Mesenchymal stem cell (in vitro differentiated cells and primary cell): ENCODE results near the gene SLC24A3.

Experiments
- DNase-seq: peaks from one replicate; pipeline ENCODE4 v3.0.0-alpha.2; 2013
- H2AFZ ChIP-seq: one replicate; pipeline ENCODE4 v1.6.1; 2013; ENCODE audit warnings: low read depth, mild to moderate bottlenecking, control low read depth, inconsistent platforms, low read length, moderate library complexity
- H2AK5ac ChIP-seq: 2 replicates; pipeline ENCODE4 v1.6.1; 2013; ENCODE audit warnings: low read length, moderate library complexity, mild to moderate bottlenecking, inconsistent platforms; ENCODE audit not compliant: severe bottlenecking
- H2BK120ac ChIP-seq: one replicate; pipeline ENCODE4 v1.6.1; 2013; ENCODE audit warnings: low read depth, mild to moderate bottlenecking, inconsistent platforms, low read length, moderate library complexity
- H2BK12ac ChIP-seq, 2 experiments: one replicate each; pipeline ENCODE4 v1.6.1; 2013; ENCODE audit warnings: inconsistent platforms in 2 of 2, low read length in 2 of 2, mild to moderate bottlenecking in 2 of 2, moderate library complexity in 2 of 2, control low read depth in 1 of 2
- H2BK15ac ChIP-seq: one replicate; pipeline ENCODE4 v1.6.1; 2013; ENCODE audit warnings: mild to moderate bottlenecking, low read depth, inconsistent platforms; ENCODE audit not compliant: poor library complexity, severe bottlenecking
- H2BK5ac ChIP-seq: 2 replicates; pipeline ENCODE4 v1.6.1; 2013; ENCODE audit warnings: low read depth, mild to moderate bottlenecking, low read length, control low read depth, inconsistent platforms; ENCODE audit not compliant: poor library complexity, severe bottlenecking
- H3K14ac ChIP-seq, 2 experiments: one replicate each; pipeline ENCODE4 v1.6.1; 2013; ENCODE audit warnings: inconsistent platforms in 2 of 2, low read length in 2 of 2, control low read depth in 1 of 2, mild to moderate bottlenecking in 1 of 2, moderate library complexity in 1 of 2
- H3K18ac ChIP-seq, 2 experiments: one replicate each; pipeline ENCODE4 v1.6.1; 2013; ENCODE audit warnings: inconsistent platforms in 2 of 2, low read length in 2 of 2, control low read depth in 1 of 2, low read depth in 1 of 2, mild to moderate bottlenecking in 1 of 2
- H3K23ac ChIP-seq, 2 experiments: one replicate each; pipeline ENCODE4 v1.6.1; 2013; ENCODE audit warnings: inconsistent platforms in 2 of 2, low read length in 2 of 2, mild to moderate bottlenecking in 2 of 2, moderate library complexity in 2 of 2, control low read depth in 1 of 2
- H3K27ac ChIP-seq: 2 replicates; pipeline ENCODE4 v1.5.1; 2013; ENCODE audit warnings: mild to moderate bottlenecking, moderate library complexity, low read length, control low read depth, inconsistent platforms; ENCODE audit not compliant: poor library complexity, severe bottlenecking
- H3K27me3 ChIP-seq, 2 experiments: 2 replicates each; pipeline versions ENCODE4 v1.6.1 to v1.7.0; 2013; ENCODE audit warnings: low read length in 2 of 2, mild to moderate bottlenecking in 2 of 2, moderate library complexity in 2 of 2, control low read depth in 1 of 2, inconsistent platforms in 1 of 2; ENCODE audit not compliant: control insufficient read depth in 1 of 2, insufficient read depth in 1 of 2
- H3K36me3 ChIP-seq, 2 experiments: 2 replicates each; pipeline versions ENCODE4 v1.6.1 to v1.7.0; 2013; ENCODE audit warnings: low read length in 2 of 2, control low read depth in 1 of 2, inconsistent platforms in 1 of 2, low read depth in 1 of 2, mild to moderate bottlenecking in 1 of 2; ENCODE audit not compliant: insufficient read depth in 2 of 2, control insufficient read depth in 1 of 2
- H3K4ac ChIP-seq, 2 experiments: one replicate each; pipeline ENCODE4 v1.6.1; 2013; ENCODE audit warnings: inconsistent platforms in 2 of 2, low read length in 2 of 2, mild to moderate bottlenecking in 2 of 2, moderate library complexity in 2 of 2, control low read depth in 1 of 2, low read depth in 1 of 2
- H3K4me1 ChIP-seq: 2 replicates; pipeline ENCODE4 v1.6.1; 2013; ENCODE audit warnings: low read depth, low read length, control low read depth; ENCODE audit not compliant: control insufficient read depth, insufficient read depth
- H3K4me2 ChIP-seq: 2 replicates; pipeline ENCODE4 v1.6.1; 2013; ENCODE audit warnings: low read length, mild to moderate bottlenecking, inconsistent platforms; ENCODE audit not compliant: poor library complexity, severe bottlenecking
- H3K4me3 ChIP-seq, 2 experiments: 2 replicates each; pipeline versions ENCODE4 v1.5.1 to v1.7.0; 2013; ENCODE audit warnings: low read length in 2 of 2, mild to moderate bottlenecking in 2 of 2, control low read depth in 1 of 2, low read depth in 1 of 2; ENCODE audit not compliant: insufficient read depth in 1 of 2
- H3K79me1 ChIP-seq: replicated peaks from 2 replicates; pipeline ENCODE4 v1.6.1; 2013; ENCODE audit warnings: mild to moderate bottlenecking, control low read depth, low read length, inconsistent platforms; ENCODE audit not compliant: poor library complexity, severe bottlenecking
- H3K9ac ChIP-seq: 2 replicates; pipeline ENCODE4 v1.7.0; 2013; ENCODE audit warnings: mild to moderate bottlenecking, low read length, moderate library complexity
- H3K9me3 ChIP-seq: 2 replicates; pipeline ENCODE4 v1.7.0; 2013; ENCODE audit warnings: mild to moderate bottlenecking, low read length; ENCODE audit not compliant: control insufficient read depth
- H4K8ac ChIP-seq: one replicate; pipeline ENCODE4 v1.6.1; 2013; ENCODE audit warnings: inconsistent platforms, mild to moderate bottlenecking, low read length, moderate library complexity
- H4K91ac ChIP-seq: one replicate; pipeline ENCODE4 v1.6.1; 2013; ENCODE audit warnings: mild to moderate bottlenecking, low read length, inconsistent platforms
- WGBS: methylation state at CpG from one replicate; pipeline ENCODE4 v1.1.7; 2013; ENCODE audit warnings: mixed read lengths; 5-methylcytosine and 5-hydroxymethylcytosine counted together

SLC24A3 gene

GRCh38 chr20:19473216-19473921 lies 260.9 kb downstream of the SLC24A3 start:
- Histone ChIP-seq H4K8ac (no peak overlapping the region), H3K4ac (no peak overlapping the region), H2BK12ac (no peak overlapping the region), H3K23ac (no peak overlapping the region), H2AFZ (no peak overlapping the region), H2BK15ac (no peak overlapping the region), H2BK5ac (no peak overlapping the region), H4K91ac (no peak overlapping the region), H3K9me3 (no peaks in the 10 kb centered on the region), H3K36me3 (no peaks in the 10 kb centered on the region), H3K27ac (no peak overlapping the region), H3K18ac (no peak overlapping the region), H3K4me3 (no peak overlapping the region), H3K14ac (no peak overlapping the region), H3K27me3 (peaks cover 0 to 8% of the 10 kb centered on the region in 2 experiments), H2AK5ac (no peak overlapping the region), H3K4me1 (no peaks in the 10 kb centered on the region), H3K79me1 (no peaks in the 10 kb centered on the region), H3K9ac (no peak overlapping the region), H3K4me2 (no peak overlapping the region), H2BK120ac (no peak overlapping the region)
- WGBS, result 74% methylated on average over 4 of the region's 8 CpGs
- no peak for DNase-seq

- Histone ChIP-seq H2BK12ac (no peak overlapping the region), H2AK5ac (no peak overlapping the region), H3K9ac (no peak overlapping the region), H4K8ac (no peak overlapping the region), H3K27ac (no peak overlapping the region), H3K27me3 (peaks cover 0 to 8% of the 10 kb centered on the region in 2 experiments), H3K14ac (no peak overlapping the region), H4K91ac (no peak overlapping the region), H3K4me2 (no peak overlapping the region), H2BK120ac (no peak overlapping the region), H3K9me3 (no peaks in the 10 kb centered on the region), H2AFZ (no peak overlapping the region), H3K79me1 (no peaks in the 10 kb centered on the region), H2BK5ac (no peak overlapping the region), H3K4ac (no peak overlapping the region), H3K23ac (no peak overlapping the region), H3K36me3 (no peaks in the 10 kb centered on the region), H3K4me1 (no peaks in the 10 kb centered on the region), H3K4me3 (no peak overlapping the region), H2BK15ac (no peak overlapping the region), H3K18ac (no peak overlapping the region)
- no peak for DNase-seq
- WGBS, result 76% methylated on average over 6 of the region's 6 CpGs
These were observed 261.5 kb downstream of the SLC24A3 start for GRCh38 chr20:19473922-19474286.

- no peak overlapping the region for H3K4me3 ChIP-seq
- no peak overlapping the region for H3K9ac ChIP-seq
- H4K8ac ChIP-seq, result no peak overlapping the region
- no peak overlapping the region for H2AK5ac ChIP-seq
- H2BK120ac ChIP-seq, result no peak overlapping the region
- no peak overlapping the region for H2BK15ac ChIP-seq
- no peak overlapping the region for H3K14ac ChIP-seq
- peaks cover 0 to 6% of the 10 kb centered on the region in 2 experiments for H3K27me3 ChIP-seq
- H4K91ac ChIP-seq, result no peak overlapping the region
- H3K4ac ChIP-seq, result no peak overlapping the region
- no peak overlapping the region for H2AFZ ChIP-seq
- H3K36me3 ChIP-seq, result no peaks in the 10 kb centered on the region
- H2BK12ac ChIP-seq, result no peak overlapping the region
- H3K18ac ChIP-seq, result no peak overlapping the region
- no peaks in the 10 kb centered on the region for H3K4me1 ChIP-seq
- H3K23ac ChIP-seq, result no peak overlapping the region
- no peak for DNase-seq
- H3K79me1 ChIP-seq, result no peaks in the 10 kb centered on the region
- H3K27ac ChIP-seq, result no peak overlapping the region
- WGBS, result 80% methylated on average over 5 of the region's 5 CpGs
- no peaks in the 10 kb centered on the region for H3K9me3 ChIP-seq
- H2BK5ac ChIP-seq, result no peak overlapping the region
- H3K4me2 ChIP-seq, result no peak overlapping the region
These were observed 266.0 kb downstream of the SLC24A3 start for GRCh38 chr20:19478320-19478895.

- Histone ChIP-seq H3K18ac (no peak overlapping the region), H3K36me3 (no peaks in the 10 kb centered on the region), H2BK120ac (no peak overlapping the region), H3K27ac (no peak overlapping the region), H2BK15ac (no peak overlapping the region), H3K4me3 (no peak overlapping the region), H2AK5ac (no peak overlapping the region), H3K23ac (no peak overlapping the region), H4K8ac (no peak overlapping the region), H3K9me3 (no peaks in the 10 kb centered on the region), H3K4me2 (no peak overlapping the region), H3K4me1 (no peaks in the 10 kb centered on the region), H3K4ac (no peak overlapping the region), H3K9ac (no peak overlapping the region), H3K79me1 (no peaks in the 10 kb centered on the region), H4K91ac (no peak overlapping the region), H2BK5ac (no peak overlapping the region), H2AFZ (no peak overlapping the region), H3K27me3 (peaks cover 0 to 6% of the 10 kb centered on the region in 2 experiments), H2BK12ac (no peak overlapping the region), H3K14ac (no peak overlapping the region)
- DNase-seq, result no peak
- WGBS, result 54% methylated on average over 2 of the region's 2 CpGs
These were observed 270.3 kb downstream of the SLC24A3 start for GRCh38 chr20:19482726-19483125.
